SK-N-MC (cell line): ENCODE measurements around the gene GAD2.

Source experiments
- DNase-seq: peaks from one replicate; pipeline ENCODE4 v3.0.0-alpha.2; 2011; ENCODE audit warnings: low read depth, low spot score
- H3K27ac ChIP-seq: fragments of 200-600 bp; sonication (generic); 2 replicates; pipeline ENCODE4 v1.5.1; 2016; ENCODE audit warnings: mixed run types
- H3K36me3 ChIP-seq: fragments of 200-600 bp; sonication (generic); 2 replicates; pipeline ENCODE4 v1.6.1; 2017; ENCODE audit warnings: antibody characterized with exemption, low read length, mixed read lengths; ENCODE audit not compliant: insufficient read depth
- H3K4me3 ChIP-seq: fragments of 200-600 bp; sonication (generic); 2 replicates; pipeline ENCODE4 v1.5.1; 2016
- H3K9ac ChIP-seq: fragments of 200-600 bp; sonication (generic); 2 replicates; pipeline ENCODE4 v1.8.0; 2017; ENCODE audit warnings: mixed run types, mixed read lengths; ENCODE audit not compliant: insufficient read length
- H3K9me3 ChIP-seq: fragments of 200-600 bp; sonication (generic); 2 replicates; pipeline ENCODE4 v1.6.1; 2017; ENCODE audit warnings: low read depth, mild to moderate bottlenecking, antibody characterized with exemption, low read length, moderate library complexity, mixed read lengths
- EZH2 ChIP-seq: fragments of 200-600 bp; sonication (generic); IDR thresholded peaks from one replicate; pipeline ENCODE4 v1.6.1; 2017; ENCODE audit warnings: antibody characterized with exemption
- FOXP2 ChIP-seq: optimal IDR thresholded peaks from 2 replicates; pipeline ENCODE3; 2011; ENCODE audit warnings: mild to moderate bottlenecking, moderate library complexity; ENCODE audit not compliant: insufficient read depth; ENCODE audit errors: extremely low read length, control extremely low read depth
- POLR2AphosphoS5 ChIP-seq: IDR thresholded peaks from 2 replicates; pipeline ENCODE4 v1.6.1; 2012; ENCODE audit warnings: mild to moderate bottlenecking, low read depth, low read length, borderline replicate concordance

GAD2 gene

GRCh38 chr10:26216585-26217395, at the start of gene GAD2:
Gene GAD2 (plus strand): TSS chr10:26216774. CDS start chr10:26216810, 36 bp downstream.
- H3K27ac ChIP-seq, result no peak within 1 kb of the TSS
- H3K36me3 ChIP-seq, result no peaks in the 10 kb centered on the region
- no peaks in the 10 kb centered on the region for H3K9me3 ChIP-seq
- H3K4me3 ChIP-seq, result peak within 1 kb of the TSS; percentile 65
- TF ChIP-seq POLR2AphosphoS5 (no peak), EZH2 (no peak), FOXP2 (no peak)
- no peak within 1 kb of the TSS for H3K9ac ChIP-seq
- no peak for DNase-seq

- Histone ChIP-seq H3K9ac (no peak overlapping the region), H3K27ac (no peak overlapping the region), H3K4me3 (no peak overlapping the region), H3K36me3 (no peaks in the 10 kb centered on the region), H3K9me3 (no peaks in the 10 kb centered on the region)
- TF ChIP-seq EZH2, result no peak
- no peak for TF ChIP-seq FOXP2
- TF ChIP-seq POLR2AphosphoS5, result no peak
- DNase-seq, result no peak
Observed at GRCh38 chr10:26169466-26169865, 47.1 kb upstream of the GAD2 start.

GRCh38 chr10:26172131-26172530, 44.4 kb upstream of the GAD2 start:
- no peak for TF ChIP-seq FOXP2
- no peak for TF ChIP-seq EZH2
- TF ChIP-seq POLR2AphosphoS5, result no peak
- Histone ChIP-seq H3K9ac (no peak overlapping the region), H3K9me3 (no peaks in the 10 kb centered on the region), H3K4me3 (no peak overlapping the region), H3K36me3 (no peaks in the 10 kb centered on the region), H3K27ac (no peak overlapping the region)
- DNase-seq, result no peak

- no peaks in the 10 kb centered on the region for H3K36me3 ChIP-seq
- TF ChIP-seq POLR2AphosphoS5, result no peak
Observed at GRCh38 chr10:26173837-26174236, 42.7 kb upstream of the GAD2 start.

GRCh38 chr10:26177341-26177740, 39.2 kb upstream of the GAD2 start:
- DNase-seq, result no peak
- no peak for TF ChIP-seq EZH2
- TF ChIP-seq POLR2AphosphoS5, result no peak
- TF ChIP-seq FOXP2, result no peak
- H3K4me3 ChIP-seq, result no peak overlapping the region
- H3K9me3 ChIP-seq, result no peaks in the 10 kb centered on the region
- no peak overlapping the region for H3K9ac ChIP-seq
- H3K27ac ChIP-seq, result no peak overlapping the region
- H3K36me3 ChIP-seq, result no peaks in the 10 kb centered on the region

More at GRCh38 chr10:26173837-26174236, 42.7 kb upstream of the GAD2 start:
- Histone ChIP-seq H3K27ac (no peak overlapping the region), H3K9me3 (no peaks in the 10 kb centered on the region), H3K4me3 (no peak overlapping the region), H3K9ac (no peak overlapping the region)
- DNase-seq, result no peak

- TF ChIP-seq FOXP2 (no peak), POLR2AphosphoS5 (no peak), EZH2 (no peak)
- H3K9me3 ChIP-seq, result no peaks in the 10 kb centered on the region
Observed at GRCh38 chr10:26194275-26194674, 22.3 kb upstream of the GAD2 start.

GRCh38 chr10:26197248-26197647, 19.3 kb upstream of the GAD2 start:
- Histone ChIP-seq H3K9me3 (no peaks in the 10 kb centered on the region), H3K9ac (no peak overlapping the region), H3K27ac (no peak overlapping the region), H3K4me3 (no peak overlapping the region), H3K36me3 (no peaks in the 10 kb centered on the region)
- no peak for DNase-seq
- TF ChIP-seq FOXP2 (no peak), POLR2AphosphoS5 (no peak), EZH2 (no peak)

More at GRCh38 chr10:26194275-26194674, 22.3 kb upstream of the GAD2 start:
- Histone ChIP-seq H3K9ac (no peak overlapping the region), H3K27ac (no peak overlapping the region), H3K36me3 (no peaks in the 10 kb centered on the region), H3K4me3 (no peak overlapping the region)
- no peak for DNase-seq

GRCh38 chr10:26198119-26198518, 18.5 kb upstream of the GAD2 start:
- H3K4me3 ChIP-seq, result no peak overlapping the region

More at GRCh38 chr10:26198119-26198518, 18.5 kb upstream of the GAD2 start:
- Histone ChIP-seq H3K27ac (no peak overlapping the region), H3K36me3 (no peaks in the 10 kb centered on the region), H3K9ac (no peak overlapping the region), H3K9me3 (no peaks in the 10 kb centered on the region)
- TF ChIP-seq POLR2AphosphoS5 (no peak), FOXP2 (no peak), EZH2 (no peak)
- no peak for DNase-seq
